ENCODE results near the gene CREB3. TPM values are rescaled to one million over a fixed set of nuclear protein-coding genes. Genes with fewer than 3 reads are reported as not detected.

Gene CREB3
- total RNA-seq, 4 donors from 2014 or later = 30.5 to 105 (median 47.2) TPM

DNA sequence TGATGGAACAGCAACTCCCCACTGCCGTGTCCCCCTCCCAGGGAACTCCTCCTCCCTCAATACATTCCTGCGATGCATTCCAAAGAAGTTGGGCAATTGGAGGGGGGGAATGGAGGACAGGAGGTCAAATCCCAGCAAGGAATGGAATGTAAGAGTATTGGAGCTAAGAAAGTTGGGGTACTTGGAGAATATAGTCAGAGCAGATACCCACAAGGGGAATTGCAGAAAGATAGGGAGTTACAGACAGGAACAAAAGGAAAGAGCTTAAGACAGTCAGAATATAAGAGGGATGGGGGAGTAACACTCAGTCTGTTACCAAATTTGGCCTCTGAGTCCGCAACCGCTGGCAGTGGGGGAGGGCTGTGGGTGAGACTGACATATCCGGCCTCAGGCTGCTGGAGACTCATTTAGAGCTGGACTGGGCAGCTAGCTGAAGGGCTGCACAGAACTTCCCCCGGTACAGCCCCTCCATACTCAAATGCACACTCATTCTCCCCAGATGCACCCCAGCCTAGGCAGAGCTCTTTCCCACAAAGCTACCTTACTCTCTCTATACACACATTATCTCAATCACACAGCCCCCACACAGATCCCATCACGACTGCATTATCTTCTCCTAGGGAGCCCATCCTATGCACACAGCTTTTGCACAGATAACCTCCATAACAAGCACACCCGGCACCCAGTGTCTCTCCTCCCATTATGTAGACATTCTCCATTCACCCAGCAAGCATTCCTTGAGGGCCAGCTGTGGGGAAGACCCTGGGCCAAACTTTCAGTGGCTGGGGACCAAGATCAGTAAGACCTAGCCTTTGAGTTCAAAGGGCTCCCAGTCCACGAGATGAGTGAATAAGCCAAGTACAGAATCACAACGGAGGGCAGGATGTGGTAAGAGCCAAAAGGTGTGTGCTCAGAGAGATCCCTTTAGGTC lies 4.2 kb upstream of the CREB3 start:
- DNase-seq = peak; percentile 83 to 92
- Histone ChIP-seq H3K9me3 (no peaks in the 10 kb centered on the region), H3K36me3 (no peaks in the 10 kb centered on the region), H3K27me3 (no peaks in the 10 kb centered on the region), H3K27ac (peak overlapping the region; percentile 94 to 97), H3K4me3 (peak overlapping the region; percentile 31 to 84), H3K4me1 (peaks cover 0 to 4% of the 10 kb centered on the region in 2 donors)
- TF ChIP-seq POLR2A (IDR thresholded peaks at IDR 0.05) = peak; percentile 74 to 76
- TF ChIP-seq, protein P1, sequence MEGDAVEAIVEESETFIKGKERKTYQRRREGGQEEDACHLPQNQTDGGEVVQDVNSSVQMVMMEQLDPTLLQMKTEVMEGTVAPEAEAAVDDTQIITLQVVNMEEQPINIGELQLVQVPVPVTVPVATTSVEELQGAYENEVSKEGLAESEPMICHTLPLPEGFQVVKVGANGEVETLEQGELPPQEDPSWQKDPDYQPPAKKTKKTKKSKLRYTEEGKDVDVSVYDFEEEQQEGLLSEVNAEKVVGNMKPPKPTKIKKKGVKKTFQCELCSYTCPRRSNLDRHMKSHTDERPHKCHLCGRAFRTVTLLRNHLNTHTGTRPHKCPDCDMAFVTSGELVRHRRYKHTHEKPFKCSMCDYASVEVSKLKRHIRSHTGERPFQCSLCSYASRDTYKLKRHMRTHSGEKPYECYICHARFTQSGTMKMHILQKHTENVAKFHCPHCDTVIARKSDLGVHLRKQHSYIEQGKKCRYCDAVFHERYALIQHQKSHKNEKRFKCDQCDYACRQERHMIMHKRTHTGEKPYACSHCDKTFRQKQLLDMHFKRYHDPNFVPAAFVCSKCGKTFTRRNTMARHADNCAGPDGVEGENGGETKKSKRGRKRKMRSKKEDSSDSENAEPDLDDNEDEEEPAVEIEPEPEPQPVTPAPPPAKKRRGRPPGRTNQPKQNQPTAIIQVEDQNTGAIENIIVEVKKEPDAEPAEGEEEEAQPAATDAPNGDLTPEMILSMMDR (IDR thresholded peaks at IDR 0.05) = peak in 1 of 4 experiments; percentile 1
- intact Hi-C loops (cut with DNase I; ENCODE audit: low total_unique reads) = loop anchor here (5.0 kb wide), 1 partner anchor 41 kb away; the partner anchor contains the start of gene TPM2

DNA sequence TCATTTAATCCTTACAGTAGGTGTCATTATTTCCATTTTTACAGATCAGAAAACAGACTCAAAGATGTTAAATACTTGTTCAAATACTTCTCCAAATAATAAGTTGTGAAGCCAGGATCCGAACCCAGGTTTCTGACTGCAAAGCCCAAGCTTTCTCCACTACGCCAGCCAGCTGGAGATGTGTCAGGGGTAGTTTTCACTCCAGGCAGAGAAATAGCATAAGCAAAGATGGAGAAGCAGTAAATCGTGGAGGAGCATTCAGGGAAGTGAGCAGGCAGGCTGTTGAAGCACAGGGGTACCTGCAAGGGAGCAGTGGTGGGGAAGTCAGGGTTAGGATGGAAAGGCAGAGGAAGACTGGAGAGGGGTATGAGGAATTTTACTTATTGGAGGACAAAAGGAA lies 3.4 kb upstream of the CREB3 start:
- DNase-seq = no peak
- peak overlapping the region; percentile 6 to 84 for H3K4me3 ChIP-seq
- H3K36me3 ChIP-seq = no peaks in the 10 kb centered on the region
- peaks cover 0 to 8% of the 10 kb centered on the region in 2 donors for H3K4me1 ChIP-seq
- no peaks in the 10 kb centered on the region for H3K27me3 ChIP-seq
- peak overlapping the region; percentile 94 to 97 for H3K27ac ChIP-seq
- H3K9me3 ChIP-seq = no peaks in the 10 kb centered on the region
- TF ChIP-seq, protein P1 (IDR thresholded peaks at IDR 0.05) = no peak
- no peak for TF ChIP-seq POLR2A (IDR thresholded peaks at IDR 0.05)
- intact Hi-C loops (cut with DNase I; ENCODE audit: low total_unique reads) = loop anchor here (5.0 kb wide), 1 partner anchor 42 kb away; the partner anchor contains the start of gene TPM2

DNA sequence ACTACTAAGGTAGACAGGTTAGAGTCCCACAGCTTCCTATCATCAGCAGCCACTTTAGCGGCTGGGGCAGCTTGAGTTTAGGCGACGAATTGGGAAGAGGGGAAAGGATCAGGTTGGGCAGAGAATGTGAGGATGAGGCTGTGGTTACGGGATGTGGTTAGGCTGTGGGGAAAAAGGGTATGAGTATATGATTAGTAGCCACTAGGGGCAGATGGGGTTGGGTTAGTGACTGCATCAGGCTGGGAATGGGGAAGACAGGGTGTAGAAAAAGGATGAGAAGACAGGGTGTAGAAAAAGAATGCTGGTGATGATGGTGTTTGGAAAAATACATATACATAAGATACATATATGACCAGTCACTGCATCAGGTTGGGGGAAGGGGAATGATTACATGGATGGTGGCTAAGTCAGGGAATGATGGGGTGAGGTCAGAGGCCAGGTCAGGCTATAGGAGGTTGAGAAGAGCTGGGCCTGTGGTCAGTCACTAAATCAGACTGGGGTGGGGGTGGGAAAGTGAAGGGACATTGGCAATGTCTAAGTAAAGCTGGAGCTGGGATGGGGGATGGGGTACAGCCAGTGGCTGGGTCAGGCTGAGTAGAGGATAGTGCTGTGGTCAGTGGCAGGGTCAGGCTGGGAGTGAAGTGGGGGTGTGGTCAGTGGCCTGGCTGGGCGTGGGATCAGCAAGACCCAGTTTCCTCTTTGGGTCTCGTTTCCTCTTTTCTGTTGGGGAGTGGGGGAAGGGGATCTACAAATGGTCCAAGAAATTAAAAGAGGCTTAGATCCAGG lies 2.6 kb upstream of the CREB3 start:
- no peaks in the 10 kb centered on the region for H3K9me3 ChIP-seq
- intact Hi-C loops (cut with DNase I; ENCODE audit: low total_unique reads) = loop anchor here (5.0 kb wide), 2 partner anchors 43 to 73 kb away; partner anchors contain the start of genes CCDC107, RMRP and TPM2
- H3K36me3 ChIP-seq = no peaks in the 10 kb centered on the region
- peaks cover 0 to 8% of the 10 kb centered on the region in 2 donors for H3K4me1 ChIP-seq
- H3K27me3 ChIP-seq = no peaks in the 10 kb centered on the region
- TF ChIP-seq POLR2A (IDR thresholded peaks at IDR 0.05) = peak in 1 of 2 donors; percentile 36
- TF ChIP-seq, protein P1 (IDR thresholded peaks at IDR 0.05) = peak; percentile 23 to 65 (median 52)
- H3K4me3 ChIP-seq = peak overlapping the region; percentile 62 to 84
- peak overlapping the region; percentile 94 to 97 for H3K27ac ChIP-seq
- DNase-seq = peak in 1 of 2 donors; percentile 56

DNA sequence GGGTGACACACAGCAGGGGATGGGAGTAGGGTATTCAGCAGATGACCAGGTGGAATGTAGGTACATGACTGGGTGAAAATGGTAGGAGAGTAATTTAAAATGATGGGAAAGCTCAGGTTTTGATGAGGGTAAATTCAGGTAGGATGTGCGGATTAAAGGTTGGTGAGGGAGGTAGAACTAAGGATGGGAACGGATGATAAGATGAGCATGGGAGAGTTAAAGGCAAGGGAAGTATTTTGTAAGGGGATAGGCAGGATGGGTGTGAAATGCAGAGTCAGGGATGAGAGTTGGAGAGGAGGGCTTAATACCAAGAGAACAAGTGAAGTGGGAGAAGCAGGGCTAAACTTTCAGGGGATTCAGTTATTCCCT lies 2.0 kb upstream of the CREB3 start:
- intact Hi-C loops (cut with DNase I; ENCODE audit: low total_unique reads) = loop anchor here (5.0 kb wide), 1 partner anchor 73 kb away; the partner anchor contains the start of genes CCDC107 and RMRP

More for the DNA sequence above, 2.0 kb upstream of the CREB3 start:
- Histone ChIP-seq H3K4me1 (peaks cover 0 to 8% of the 10 kb centered on the region in 2 donors), H3K4me3 (peak overlapping the region; percentile 62 to 84), H3K36me3 (no peaks in the 10 kb centered on the region), H3K9me3 (no peaks in the 10 kb centered on the region), H3K27ac (peak overlapping the region; percentile 94 to 97), H3K27me3 (no peaks in the 10 kb centered on the region)
- no peak for DNase-seq
- no peak for TF ChIP-seq POLR2A (IDR thresholded peaks at IDR 0.05)
- TF ChIP-seq, protein P1 (IDR thresholded peaks at IDR 0.05) = no peak
